Rectal smooth muscle tissue (tissue), 1 donor: ENCODE results near the gene SLC12A1.

Experiments
- H3K27ac ChIP-seq: one replicate; pipeline ENCODE4 v1.7.0; 2013; ENCODE audit warnings: low read depth, low read length, inconsistent platforms
- H3K27me3 ChIP-seq: one replicate; pipeline ENCODE4 v1.7.0; 2013; ENCODE audit warnings: low read length; ENCODE audit not compliant: control insufficient read depth, insufficient read depth
- H3K36me3 ChIP-seq: one replicate; pipeline ENCODE4 v1.7.0; 2013; ENCODE audit warnings: low read length; ENCODE audit not compliant: control insufficient read depth, insufficient read depth
- H3K4me1 ChIP-seq: one replicate; pipeline ENCODE4 v1.7.0; 2013; ENCODE audit warnings: low read length; ENCODE audit not compliant: control insufficient read depth, insufficient read depth
- H3K4me3 ChIP-seq: one replicate; pipeline ENCODE4 v1.7.0; 2013; ENCODE audit warnings: low read length
- H3K9ac ChIP-seq: one replicate; pipeline ENCODE4 v1.7.0; 2013; ENCODE audit warnings: low read length

Gene SLC12A1

DNA sequence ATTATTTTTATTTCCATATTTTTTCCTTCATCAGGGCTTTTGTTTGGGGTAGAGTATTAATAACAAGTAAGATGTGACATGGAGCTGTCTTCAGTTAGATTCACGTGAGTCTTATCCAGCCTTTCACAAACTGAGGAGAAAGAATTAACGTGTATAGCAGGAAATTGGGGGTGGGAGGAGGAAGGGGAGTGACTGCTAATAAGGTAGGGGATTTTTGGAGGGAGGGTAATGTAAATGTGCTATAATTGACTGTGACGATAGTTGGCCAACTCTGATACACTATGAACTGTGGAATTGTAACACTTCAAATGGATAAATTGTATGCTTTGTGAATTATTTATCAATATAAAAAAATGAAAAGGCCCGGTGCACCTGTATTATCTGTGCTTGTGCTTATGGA lies 134.0 kb downstream of the SLC12A1 start:
- Histone ChIP-seq H3K9ac (no peak overlapping the region), H3K27ac (no peak overlapping the region), H3K4me1 (no peaks in the 10 kb centered on the region), H3K36me3 (peaks cover 9% of the 10 kb centered on the region), H3K4me3 (no peak overlapping the region), H3K27me3 (no peaks in the 10 kb centered on the region)

DNA sequence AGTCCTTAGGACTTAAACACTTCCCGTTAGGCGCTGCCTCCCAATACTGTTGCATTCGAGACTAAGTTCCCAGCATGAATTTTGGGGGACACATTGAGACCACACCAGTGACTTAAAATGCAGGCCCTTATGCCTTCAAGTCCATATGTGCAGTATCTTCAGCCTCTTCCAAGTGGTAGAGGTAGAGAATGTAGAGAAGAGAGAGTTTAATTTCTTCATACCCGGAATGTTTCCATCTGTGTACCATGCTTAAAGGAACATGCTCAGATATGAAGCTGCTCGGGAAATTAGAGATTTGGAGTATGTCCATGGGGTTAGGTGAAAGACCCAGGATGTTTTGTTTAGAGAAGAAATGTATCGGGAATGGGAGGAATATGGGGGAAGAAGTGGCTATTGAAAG lies 137.8 kb downstream of the SLC12A1 start:
- Histone ChIP-seq H3K4me1 (no peaks in the 10 kb centered on the region), H3K27me3 (no peaks in the 10 kb centered on the region), H3K27ac (no peak overlapping the region), H3K36me3 (no peaks in the 10 kb centered on the region), H3K4me3 (no peak overlapping the region), H3K9ac (no peak overlapping the region)

DNA sequence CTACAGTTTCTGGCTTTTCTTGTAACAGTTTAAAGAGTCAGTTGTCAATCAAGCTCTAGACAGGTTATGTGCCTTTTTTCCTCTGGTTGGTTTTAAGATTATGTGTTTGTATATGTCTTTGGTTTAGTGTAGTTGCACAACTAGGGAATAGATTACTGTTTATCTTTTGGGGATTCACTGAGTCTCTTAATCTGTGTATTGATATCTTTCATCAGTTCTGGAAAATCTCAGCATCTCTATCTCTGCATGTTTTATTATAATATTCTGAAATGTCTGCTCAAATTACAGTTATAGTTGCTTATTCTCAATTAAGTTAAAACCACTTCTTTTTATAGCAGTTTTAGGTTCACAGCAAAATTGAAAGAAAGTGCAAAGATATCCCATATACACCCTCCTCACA lies 139.4 kb downstream of the SLC12A1 start:
- no peak overlapping the region for H3K4me3 ChIP-seq
- H3K9ac ChIP-seq = no peak overlapping the region
- H3K27me3 ChIP-seq = no peaks in the 10 kb centered on the region
- H3K36me3 ChIP-seq = no peaks in the 10 kb centered on the region
- H3K27ac ChIP-seq = no peak overlapping the region
- H3K4me1 ChIP-seq = no peaks in the 10 kb centered on the region

DNA sequence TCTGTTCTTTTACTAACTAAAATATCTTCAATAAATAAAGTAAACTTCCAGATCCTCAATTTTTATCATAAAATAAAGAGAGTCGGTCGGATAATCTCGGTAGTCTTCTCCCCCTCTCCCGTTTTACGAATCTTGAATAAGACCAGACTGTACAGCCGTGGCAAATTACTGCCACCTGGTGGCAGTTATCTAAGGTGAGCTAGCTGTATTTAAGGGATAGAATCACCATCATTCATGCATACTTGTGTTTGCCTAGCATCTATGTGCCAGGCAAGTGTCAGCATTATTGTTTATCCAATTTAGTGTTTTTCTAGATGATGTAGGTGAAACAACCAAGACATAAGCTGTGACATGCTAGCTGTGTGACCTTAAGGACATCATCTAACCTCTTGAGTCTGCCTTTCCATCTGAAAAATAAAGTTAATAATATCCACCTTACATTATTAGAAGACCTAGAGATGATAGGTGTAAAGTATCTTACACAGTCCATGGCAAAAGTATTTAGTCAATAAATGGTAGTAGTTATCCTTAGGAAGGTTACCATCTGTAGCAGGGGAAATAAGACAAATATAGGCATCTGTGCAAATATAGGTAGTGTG lies 146.5 kb downstream of the SLC12A1 start:
- Histone ChIP-seq H3K27ac (no peak overlapping the region), H3K4me3 (no peak overlapping the region), H3K9ac (no peak overlapping the region), H3K4me1 (no peaks in the 10 kb centered on the region), H3K27me3 (no peaks in the 10 kb centered on the region), H3K36me3 (no peaks in the 10 kb centered on the region)
